ENCODE data around the gene CYP2W1.
"Not testable (repeated sequence)": the region's sequence is repeated elsewhere in the genome, so short reads cannot be mapped to it uniquely, and the experiment has no call there.

Gene CYP2W1

DNA sequence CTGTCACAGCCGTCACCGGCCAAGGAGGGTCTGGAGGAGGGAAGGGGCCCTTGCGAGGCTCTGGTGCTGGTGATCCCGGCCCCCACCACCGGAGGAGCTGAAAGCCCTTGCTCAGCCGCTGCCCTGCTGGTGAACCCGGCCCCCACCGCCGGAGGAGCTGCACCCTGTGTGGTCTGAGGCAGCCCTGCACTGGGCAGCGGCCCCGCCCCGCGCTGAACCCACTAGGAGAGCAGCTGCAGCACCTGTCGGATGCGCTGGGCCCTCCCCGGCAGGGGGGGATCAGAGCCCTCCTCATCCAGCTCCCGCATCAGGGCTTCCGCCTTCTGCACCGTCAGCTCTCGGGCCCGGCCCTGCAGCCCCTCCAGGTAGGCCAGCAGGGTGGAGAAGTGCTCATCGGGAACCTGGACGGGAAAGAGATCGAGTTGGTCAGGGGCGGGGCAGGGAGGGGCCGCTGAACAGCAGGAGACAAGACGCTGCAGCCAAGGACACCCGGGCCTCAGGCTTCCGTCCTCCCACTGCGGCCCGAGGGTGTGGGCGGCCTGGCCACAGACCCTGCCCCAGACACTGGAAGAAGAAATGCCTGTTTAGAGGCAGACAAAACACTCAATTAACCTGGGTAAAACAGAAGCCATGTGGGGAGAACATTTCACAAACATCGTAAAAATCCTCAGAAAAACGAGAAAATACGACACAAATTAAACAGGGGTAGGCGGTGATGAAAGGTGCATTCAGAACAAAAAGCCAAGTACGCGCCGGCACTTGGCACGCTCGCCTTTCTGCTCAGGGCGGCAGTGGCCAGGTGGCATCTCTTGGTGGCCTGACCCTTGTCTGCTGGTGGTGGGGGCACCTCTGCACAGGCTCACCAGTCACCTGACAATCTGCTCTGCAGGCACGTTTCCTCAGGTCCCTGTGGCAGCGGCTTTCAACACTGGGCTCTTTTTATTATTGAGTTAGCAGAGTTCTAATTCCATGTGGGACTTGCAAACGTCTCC is 14.7 kb downstream of the CYP2W1 start:
- no peak for DNase-seq (ENCODE audit: low read depth)

DNA sequence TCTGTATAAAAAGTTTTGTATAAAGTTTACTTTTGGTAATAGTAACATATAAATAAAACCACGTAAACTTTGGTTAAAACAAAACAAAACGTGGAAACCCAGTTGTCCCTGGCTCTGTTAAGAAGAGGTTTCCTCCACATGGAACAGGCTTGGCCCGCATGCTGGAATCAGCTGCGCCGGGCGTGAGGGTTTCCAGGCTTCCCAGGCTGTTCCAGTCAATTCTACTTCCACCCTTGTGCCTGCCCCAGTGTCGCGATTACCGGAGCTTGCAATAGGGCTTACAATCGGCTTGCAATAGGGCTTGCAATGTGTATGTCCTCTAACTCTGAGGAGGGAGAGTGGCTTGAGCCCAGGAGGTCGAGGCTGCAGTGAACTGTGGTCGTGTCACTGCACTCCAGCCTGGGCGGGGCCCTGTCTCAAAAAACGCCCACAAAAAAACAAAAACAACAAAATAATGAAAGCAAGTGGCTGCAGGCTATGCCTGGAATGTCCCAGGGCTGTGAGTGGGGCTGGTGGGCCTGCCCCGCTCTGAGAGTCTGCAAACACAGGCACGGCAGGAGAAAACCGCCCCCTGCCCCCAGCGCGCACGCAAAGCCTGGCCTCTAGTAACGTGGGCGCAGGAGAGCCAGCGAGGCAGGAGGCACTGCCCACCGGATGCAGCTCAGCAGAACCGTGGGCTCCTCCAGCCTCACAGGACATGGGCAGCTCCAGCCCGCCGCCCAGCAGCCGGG is 16.3 kb downstream of the CYP2W1 start:
- no peak for DNase-seq (ENCODE audit: low read depth)

DNA sequence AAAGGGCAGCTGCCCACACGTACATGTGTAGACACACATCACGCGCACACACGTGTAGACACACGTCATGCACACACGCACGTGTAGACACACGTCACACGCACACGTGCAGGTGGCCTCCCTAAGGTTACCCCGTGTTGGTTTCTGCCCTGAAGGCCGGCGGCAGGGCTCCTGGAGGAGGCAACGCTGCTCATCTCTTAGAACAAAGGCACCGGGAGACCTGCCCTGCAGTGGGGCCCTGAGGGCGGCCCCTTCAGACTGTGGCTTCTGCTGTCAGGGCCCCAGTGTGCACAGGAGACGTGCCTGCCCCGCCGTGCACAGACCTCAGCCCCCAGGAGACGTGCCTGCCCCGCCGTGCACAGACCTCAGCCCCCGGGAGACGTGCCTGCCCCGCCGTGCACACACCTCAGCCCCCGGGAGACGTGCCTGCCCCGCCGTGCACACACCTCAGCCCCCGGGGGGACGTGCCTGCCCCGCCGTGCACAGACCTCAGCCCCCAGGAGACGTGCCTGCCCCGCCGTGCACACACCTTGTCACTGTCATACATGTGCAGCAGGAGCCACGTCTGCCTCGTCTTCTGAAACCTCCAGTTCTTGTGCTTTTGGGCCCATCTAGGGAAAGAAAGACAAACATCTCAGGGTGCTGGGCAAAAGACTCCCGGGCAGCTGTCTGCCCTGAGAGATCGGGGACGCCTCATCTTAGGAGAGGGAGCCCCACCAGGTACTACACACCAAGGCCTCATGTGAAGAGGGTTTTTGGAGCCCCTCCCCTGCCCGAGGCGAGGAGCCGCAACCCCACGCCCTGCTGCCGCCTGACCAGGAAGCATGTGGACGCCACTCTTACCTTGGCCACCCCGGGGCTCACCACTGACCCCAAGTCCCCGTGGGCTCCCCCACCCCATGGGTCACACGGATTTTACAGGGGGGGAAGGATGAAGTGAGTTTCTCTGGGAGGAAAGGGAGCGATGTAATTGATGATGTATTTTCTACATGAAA is 17.3 kb downstream of the CYP2W1 start:
- DNase-seq (ENCODE audit: low read depth): no peak

DNA sequence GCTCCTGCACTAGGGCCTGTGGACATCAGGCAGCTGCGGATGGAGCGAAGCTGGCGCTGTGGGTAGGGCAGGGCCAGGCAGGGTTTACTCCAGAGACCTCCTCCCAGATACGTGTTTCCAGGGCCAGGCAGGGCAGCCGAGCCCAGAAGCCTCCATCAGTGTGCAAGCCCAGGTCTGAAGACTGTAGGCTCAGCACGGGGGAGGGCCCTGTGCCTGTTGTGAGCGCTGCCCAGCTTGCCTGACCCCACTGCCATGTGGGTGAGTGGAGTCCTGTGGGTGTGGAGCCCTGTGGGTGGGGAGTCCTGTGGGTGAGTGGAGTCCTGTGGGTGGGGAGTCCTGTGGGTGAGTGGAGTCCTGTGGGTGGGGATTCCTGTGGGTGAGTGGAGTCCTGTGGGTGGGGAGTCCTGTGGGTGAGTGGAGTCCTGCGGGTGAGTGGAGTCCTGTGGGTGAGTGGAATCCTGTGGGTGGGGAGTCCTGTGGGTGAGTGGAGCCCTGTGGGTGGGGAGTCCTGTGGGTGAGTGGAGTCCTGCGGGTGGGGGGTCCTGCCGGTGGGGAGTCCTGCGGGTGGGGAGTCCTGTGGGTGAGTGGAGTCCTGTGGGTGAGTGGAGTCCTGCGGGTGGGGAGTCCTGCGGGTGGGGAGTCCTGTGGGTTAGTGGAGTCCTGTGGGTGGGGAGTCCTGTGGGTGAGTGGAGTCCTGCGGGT is 18.2 kb downstream of the CYP2W1 start:
- DNase-seq (ENCODE audit: low read depth): not testable (repeated sequence)

DNA sequence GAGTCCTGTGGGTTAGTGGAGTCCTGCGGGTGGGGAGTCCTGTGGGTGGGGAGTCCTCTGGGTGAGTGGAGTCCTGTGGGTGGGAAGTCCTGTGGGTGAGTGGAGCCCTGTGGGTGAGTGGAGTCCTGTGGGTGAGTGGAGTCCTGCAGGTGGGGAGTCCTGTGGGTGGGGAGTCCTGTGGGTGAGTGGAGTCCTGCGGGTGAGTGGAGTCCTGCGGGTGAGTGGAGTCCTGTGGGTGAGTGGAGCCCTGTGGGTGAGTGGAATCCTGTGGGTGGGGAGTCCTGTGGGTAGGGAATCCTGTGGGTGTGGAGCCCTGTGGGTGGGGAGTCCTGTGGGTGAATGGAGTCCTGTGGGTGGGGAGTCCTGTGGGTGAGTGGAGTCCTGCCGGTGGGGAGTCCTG is 19.0 kb downstream of the CYP2W1 start:
- not testable (repeated sequence) for DNase-seq (ENCODE audit: low read depth)

DNA sequence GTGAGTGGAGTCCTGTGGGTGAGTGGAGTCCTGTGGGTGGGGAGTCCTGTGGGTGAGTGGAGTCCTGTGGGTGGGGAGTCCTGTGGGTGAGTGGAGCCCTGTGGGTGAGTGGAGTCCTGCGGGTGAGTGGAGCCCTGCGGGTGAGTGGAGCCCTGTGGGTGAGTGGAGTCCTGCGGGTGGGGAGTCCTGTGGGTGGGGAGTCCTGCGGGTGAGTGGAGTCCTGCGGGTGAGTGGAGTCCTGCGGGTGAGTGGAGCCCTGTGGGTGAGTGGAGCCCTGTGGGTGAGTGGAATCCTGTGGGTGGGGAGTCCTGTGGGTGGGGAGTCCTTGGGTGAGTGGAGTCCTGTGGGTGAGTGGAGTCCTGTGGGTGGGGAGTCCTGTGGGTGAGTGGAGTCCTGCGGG is 19.5 kb downstream of the CYP2W1 start:
- DNase-seq (ENCODE audit: low read depth): not testable (repeated sequence)

DNA sequence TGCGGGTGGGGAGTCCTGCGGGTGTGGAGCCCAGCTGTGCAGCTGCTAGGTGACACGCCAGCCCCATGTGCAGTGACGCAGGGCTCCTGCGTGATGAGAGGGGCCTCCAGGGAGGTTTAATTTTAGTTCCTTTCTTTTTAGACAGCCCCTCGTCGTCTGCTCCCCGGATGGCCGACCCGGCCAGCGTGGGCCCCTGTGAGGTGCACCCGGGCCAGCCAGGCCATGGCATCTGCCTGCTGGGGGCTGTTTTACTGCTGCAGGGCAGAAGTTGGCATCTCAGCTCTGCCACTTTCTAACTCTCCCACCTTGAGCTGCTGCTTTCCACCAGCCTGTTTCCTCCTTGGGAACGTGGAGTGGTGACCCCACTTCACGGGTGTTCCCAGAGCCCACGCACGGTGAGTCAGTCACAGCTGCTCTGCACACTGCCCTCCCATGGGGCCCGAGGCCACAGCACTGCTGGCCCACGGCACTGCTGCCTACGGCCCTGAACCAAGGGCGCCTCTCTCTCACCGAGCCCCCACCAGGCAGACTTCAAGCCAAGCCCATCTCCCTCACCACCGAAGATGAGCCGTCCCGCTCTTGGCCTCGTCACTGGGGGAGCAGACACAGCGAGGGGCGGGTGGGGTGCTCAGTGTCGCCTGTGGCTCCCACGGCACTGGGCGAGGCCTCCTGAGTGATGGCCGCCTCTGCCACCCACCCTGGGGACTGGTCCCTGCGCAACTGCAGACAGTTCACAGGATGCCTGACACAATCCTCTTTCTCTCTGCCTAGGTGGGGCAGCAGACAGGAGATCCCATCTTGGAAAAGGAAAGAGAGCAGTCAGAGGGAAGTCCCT is 21.3 kb downstream of the CYP2W1 start:
- DNase-seq (ENCODE audit: low read depth): no peak

DNA sequence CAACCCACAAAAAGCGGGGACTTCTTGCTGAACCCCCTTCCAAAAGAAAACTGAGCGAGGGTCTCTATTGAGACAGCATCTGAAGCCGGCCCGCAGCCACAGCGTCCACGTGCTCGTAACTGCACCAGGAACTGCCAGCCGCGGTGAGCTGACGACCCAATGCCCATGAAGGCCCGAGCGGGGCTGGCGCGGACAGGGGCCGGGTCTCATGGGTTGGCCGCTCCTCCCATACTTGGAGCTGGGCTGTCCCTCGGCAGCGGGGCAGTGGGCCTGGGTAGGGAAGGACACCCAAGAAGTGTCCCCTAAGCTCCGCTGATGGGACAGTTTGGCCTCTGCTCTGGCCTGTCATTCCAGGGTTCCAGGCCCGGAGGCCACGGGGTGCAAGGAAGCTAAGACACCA is 22.3 kb downstream of the CYP2W1 start:
- DNase-seq (ENCODE audit: low read depth): no peak

DNA sequence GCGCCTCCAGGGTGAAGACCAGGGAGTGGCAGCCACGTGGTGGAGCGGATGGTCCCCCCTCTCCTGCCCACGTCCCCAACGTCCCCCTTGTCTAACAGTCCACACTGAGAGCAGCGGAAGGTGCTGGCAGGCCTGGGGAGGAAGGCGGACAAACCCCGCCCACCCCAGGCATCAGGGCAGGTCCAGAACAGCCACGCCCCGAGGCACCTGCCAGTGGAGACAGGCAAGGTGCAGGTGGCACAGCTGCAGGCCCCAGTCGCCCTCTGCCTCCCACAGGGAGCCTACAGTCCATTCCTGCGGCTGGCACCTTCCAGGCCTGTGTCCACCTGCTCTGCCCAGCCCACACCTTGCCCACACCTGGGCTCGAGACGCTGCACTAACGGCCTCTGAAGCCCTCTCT is 24.9 kb downstream of the CYP2W1 start:
- DNase-seq (ENCODE audit: low read depth): no peak

DNA sequence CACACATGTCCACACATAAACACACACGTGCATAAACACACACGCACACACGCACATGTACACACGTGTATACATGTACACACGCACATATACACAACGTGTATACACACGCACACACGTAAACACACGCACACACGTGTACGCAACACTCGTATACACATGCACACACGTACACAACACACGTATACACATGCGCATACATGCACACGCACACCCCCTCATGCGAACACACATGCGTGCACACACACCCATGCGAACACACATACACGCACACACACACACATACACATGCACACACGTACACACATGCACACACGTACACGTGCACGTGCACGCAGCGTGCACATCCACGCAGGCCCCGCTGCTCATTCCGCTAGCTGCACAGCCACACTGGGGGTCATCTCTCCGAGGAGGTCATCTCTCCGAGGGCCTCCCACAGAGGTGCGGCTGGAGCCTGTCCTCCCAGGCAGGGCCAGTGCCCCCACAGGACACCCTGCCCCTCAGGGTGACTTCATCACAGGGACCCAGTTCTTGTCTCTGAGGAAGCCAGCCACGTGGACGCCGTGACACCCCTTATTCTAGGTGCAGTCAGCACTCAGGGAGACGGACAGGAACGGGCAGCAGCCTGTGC is 25.9 kb downstream of the CYP2W1 start:
- no peak for DNase-seq (ENCODE audit: low read depth)

DNA sequence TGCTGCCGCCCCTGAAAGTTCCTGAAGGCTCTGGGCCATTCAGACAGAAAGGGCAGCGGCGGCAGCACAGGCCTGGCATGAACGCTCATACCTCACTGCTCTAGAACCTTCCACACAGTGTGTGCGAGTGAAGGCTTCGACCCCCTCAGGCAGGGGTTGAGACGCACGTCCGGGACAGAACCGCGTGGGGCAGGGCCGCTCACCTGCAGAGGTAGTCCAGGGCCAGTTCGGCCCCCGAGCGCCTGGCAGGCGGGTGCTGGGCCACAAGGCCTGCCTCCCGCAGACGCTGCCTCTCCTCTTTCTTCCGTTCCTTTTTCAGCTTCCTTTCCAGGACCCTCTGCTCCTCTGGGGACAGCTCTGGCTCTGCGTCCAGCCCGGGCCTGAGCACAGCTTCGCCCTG is 26.8 kb downstream of the CYP2W1 start:
- no peak for DNase-seq (ENCODE audit: low read depth)

DNA sequence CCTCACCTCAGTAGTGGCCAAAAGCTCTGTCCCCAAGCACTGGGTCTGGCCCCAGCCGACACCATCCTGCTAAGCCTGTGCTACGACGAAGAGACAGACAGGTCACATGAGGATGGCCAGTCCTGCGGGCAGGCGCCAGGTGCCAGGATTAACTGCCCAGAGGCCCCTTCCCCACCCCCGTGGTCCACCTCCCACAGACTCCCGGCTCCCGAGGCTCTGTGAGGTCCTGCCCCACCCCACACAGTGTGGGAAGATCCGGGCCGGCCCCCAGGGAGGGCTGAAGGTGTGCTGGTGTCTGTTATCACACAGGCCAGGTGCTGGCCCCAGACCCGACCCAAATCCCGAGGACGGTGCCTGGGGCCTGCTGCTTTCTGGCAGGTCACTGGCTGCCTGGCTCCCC is 27.2 kb downstream of the CYP2W1 start:
- DNase-seq (ENCODE audit: low read depth): no peak

DNA sequence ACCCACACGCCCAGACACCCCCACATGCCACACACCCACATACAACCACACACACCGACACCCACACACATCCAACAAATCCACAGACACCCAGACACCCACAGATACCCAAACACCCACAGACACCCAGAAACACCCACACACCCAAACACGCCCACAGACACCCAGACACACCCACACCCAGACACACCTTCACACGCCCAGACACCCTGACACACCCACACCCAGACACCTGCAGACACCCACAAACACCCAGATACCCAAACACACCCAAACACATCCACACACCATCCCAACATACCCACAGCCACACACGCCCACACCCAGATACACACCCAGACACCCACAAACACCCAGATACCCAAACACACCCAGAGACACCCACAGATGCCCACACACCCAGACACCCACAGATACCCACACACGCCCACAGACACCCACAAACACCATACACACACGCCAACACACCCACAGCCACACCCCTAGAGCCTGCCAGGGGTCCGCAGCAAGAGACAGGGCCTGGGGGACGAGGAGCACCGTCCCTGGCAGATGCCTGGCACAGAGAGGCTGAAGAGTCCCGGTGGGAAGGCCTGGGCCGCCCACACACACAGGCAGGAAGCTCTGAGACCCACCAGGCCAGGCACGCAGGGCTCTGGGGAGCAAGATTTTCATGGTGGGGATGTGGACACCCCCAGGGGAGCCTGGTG is 28.5 kb downstream of the CYP2W1 start:
- no peak for DNase-seq (ENCODE audit: low read depth)

DNA sequence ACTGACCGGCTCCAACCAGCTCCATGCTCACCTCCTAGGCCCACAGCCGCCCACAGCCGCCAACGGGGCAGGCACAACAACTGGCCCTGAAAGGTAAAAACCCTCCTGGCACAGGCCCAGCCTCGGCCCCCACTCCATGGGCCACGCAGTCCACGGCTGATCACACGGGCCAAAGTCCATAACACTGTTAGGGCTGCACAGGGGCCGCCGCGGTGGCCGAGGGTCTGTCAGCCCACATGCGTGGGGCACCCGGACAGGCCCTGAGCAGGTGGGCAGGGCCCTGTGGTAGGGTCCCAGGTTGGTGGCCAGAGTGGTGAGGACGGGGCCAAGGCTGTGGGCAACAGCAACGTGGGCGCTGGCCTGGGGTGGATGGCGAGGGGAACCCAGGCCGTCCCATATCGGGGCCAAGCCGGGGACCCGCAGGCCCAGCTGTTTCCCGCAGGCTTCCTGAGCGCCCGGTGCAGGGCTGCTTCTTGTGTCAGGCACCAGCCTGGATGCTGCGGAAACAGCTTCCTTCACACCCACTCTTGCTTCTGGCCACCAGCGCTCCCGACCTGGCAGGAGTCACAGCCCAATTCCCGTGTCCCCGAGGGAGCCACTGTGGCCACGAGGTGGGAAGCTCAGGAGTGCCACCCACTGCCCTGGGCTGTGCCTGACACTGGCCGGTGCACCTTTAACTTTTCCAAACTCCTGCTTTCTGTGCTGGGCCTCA is 29.2 kb downstream of the CYP2W1 start:
- no peak for DNase-seq (ENCODE audit: low read depth)

DNA sequence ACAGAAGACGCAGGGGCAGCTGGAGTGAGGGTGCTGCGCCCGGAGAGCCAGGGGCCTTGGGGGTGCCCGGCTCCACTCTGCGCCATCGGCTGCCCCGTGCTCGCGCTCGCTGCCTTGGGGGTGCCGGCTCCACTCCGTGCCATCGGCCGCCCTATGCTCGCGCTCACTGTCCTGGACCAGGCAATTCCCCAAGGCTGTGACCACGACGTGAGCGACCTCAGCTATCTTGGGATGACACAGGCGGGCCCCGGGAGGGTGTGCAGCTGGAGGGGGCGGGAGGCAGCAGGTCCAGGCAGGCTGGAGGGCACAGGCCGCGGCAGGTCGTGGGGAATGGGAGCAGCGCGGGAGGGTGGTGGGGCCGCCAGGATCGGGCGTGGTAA is 29.7 kb downstream of the CYP2W1 start:
- DNase-seq (ENCODE audit: low read depth): no peak

DNA sequence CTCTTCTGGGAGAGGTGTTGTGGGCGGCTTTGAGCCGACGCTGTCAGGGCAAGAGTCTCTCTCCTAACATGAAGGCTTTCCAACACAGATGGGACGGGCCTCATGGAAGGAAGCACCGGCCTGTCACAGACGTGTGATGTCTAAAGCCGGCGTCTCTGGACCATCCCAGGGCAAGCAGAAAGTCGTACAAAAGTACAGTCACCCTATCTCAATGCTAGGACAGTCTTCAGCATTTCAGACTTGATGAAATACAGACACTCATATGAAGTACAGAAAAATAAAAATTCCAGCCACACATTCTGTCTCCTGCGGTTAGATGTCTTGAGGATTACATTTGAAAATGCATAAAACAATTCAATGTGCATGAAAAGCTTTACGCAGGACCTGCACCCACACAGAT is 30.6 kb downstream of the CYP2W1 start:
- no peak for DNase-seq (ENCODE audit: low read depth)

DNA sequence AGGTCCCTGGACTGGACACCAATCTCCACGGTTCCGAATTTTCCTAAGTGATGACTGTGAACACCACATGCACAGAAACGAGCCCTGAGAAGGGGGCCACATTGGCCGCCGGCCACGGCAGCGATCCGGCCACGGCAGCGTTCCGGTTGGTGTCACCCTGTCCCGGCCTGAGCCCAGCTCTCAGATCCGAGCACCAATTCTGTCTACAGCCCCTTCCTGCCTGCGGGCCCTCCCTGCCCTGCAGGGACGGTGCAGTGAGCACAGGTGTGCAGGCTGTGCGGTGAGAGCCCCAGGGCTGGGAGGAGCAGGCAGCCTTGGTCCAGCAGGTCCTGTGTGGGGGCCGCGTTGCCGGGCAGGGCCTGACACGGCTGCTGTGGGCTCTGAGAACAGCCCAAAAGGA is 31.7 kb downstream of the CYP2W1 start:
- no peak for DNase-seq (ENCODE audit: low read depth)

DNA sequence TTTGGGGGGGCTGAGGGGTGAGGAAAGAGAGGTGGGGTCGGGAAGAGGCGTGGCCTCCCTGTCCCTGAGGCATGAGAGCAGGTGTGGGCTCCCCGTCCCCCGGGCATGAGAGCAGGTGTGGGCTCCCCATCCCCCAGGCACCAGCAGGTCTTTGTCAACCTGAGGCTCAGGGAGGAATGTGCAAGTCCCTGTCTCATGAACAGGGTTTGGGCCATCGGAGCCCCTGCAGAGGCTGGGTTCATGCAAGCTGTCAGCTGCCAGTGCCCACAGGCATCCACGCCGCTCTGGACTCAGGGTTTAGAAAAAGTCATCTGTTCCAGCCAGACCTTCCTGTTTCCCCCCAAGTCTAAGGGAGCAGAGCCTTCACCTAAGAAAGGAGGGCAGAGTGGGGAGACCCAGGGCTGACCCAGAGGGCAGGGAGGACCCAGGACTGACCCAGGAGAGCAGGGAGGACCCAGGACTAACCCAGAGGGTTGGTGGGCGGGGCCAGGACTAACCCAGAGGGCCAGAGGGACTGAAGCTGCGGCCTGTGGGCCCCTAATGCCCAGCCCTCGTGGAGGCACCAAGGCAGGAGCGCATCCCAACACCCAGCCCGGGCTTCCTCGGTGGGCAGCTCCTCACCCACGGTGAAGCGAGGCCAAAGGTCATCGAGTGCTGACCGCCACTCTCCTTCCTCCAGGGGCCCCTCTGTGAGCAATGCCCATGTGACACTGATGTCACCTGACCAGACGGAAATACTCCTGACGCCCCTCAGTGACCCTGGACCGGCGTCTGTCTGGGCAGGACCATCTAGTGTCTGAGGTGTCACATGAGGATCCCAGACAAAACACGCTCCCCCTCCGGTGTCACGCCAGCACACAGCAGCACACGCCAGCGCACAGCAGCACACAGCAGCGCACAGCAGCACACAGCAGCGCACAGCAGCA is 32.5 kb downstream of the CYP2W1 start:
- DNase-seq (ENCODE audit: low read depth): no peak

All from stimulated activated CD8-positive, alpha-beta memory T cell treated with anti-CD3 and anti-CD28 coated beads, Interleukin-12 subunit alpha, Interleukin-12 subunit beta, amount 100 ng/mL, for 4 hours (primary cell).